PC-3 (cell line): ENCODE measurements around the gene ZNF213.

Source experiments
- CTCF ChIP-seq: fragments of 300-600 bp; sonication (generic); conservative IDR thresholded peaks from 2 replicates; pipeline ENCODE4 v1.5.1; 2017; ENCODE audit warnings: antibody characterized with exemption, low read depth, mild to moderate bottlenecking, low read length
- EZH2phosphoT487 ChIP-seq: fragments of 300-600 bp; sonication (generic); IDR thresholded peaks from 2 replicates; pipeline ENCODE4 v1.6.1; 2018; ENCODE audit warnings: mild to moderate bottlenecking, antibody characterized with exemption, low read length, borderline replicate concordance

DNA sequence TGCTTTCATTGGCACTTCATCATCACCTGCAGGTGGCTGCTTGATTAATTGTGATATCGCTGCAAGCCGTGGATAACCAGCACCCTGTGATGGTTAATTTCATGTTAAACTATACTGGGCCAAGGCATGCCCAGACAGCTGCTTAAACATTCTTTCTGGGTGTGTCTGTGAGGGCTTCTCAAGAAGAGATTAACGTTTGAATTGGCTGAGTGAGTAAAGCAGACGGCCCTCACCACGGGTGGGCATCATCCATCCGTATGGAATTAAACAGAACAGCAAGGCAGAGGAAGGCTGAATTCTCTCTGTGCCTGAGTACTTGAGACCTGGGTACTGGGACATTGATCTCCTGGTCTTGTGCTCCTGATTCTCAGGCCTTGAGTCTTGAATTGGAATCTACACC, 7.1 kb upstream of the ZNF213 start:
- no peak for TF ChIP-seq CTCF
- no peak for TF ChIP-seq EZH2phosphoT487
